ENCODE data around the gene PSMB3.

The PSMB3 gene

DNA sequence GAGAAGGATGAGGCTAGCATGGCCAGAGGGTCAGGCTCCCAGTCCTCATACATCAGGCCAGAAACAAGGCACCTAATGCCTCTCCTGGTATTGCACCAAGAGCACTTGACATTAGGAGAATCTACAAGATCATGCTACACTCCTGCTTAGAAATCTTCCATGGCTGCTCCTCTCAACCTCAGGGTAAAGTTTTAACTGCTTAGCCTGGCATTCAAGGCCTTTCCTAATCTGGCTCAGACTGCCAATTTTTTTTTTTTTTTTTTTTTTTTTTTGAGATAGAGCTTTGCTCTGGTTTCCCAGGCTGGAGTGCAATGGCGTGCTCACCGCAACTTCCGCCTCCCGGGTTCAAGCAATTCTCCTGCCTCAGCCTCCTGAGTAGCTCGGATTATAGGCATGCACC, 38.6 kb downstream of the PSMB3 start:
- no peak overlapping the region for H3K4me2 ChIP-seq
- H4K20me1 ChIP-seq (ENCODE audit: insufficient read depth), result no peaks in the 10 kb centered on the region
- peaks cover 48% of the 10 kb centered on the region for H3K79me2 ChIP-seq (ENCODE audit: insufficient read depth, low read depth)

DNA sequence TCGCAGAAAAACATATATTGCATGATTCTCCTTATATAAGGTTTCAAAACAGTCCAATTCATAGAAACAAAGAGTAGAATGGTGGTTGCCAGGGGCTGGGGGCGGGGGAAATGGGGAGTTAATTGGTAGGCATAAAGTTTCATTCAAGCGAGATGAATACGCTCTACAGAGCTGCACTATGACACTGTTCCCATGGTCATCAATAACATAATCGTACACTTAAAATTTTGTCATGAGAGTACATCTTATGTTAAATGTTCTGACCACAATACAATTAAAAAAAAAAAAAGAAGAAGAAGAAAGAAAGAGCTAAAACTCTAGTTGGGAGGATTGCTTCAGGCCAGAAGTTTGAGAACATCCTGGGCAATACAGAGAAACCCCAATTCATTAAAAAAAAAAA, 41.7 kb downstream of the PSMB3 start:
- H3K9ac ChIP-seq, result no peak overlapping the region
- TF ChIP-seq CTCF (conservative IDR thresholded peaks at IDR 0.05; ENCODE audit: low read depth, low read length), result no peak
- peaks cover 38% of the 10 kb centered on the region for H3K4me1 ChIP-seq (ENCODE audit: low read depth, poor library complexity, severe bottlenecking)
- no peaks in the 10 kb centered on the region for H4K20me1 ChIP-seq (ENCODE audit: insufficient read depth)
- H3K4me2 ChIP-seq, result no peak overlapping the region
- no peak overlapping the region for H3K27ac ChIP-seq
- peaks cover 76% of the 10 kb centered on the region for H3K79me2 ChIP-seq (ENCODE audit: insufficient read depth, low read depth)
- no peaks in the 10 kb centered on the region for H3K36me3 ChIP-seq (ENCODE audit: insufficient read depth)
- H3K27me3 ChIP-seq (ENCODE audit: insufficient read depth, low read depth), result no peaks in the 10 kb centered on the region
- H3K4me3 ChIP-seq (IDR thresholded peaks at IDR 0.05; ENCODE audit: insufficient read depth, low read depth, low read length), result no peak overlapping the region
- H2AFZ ChIP-seq (ENCODE audit: low read depth), result no peak overlapping the region

More for the DNA sequence above, 38.6 kb downstream of the PSMB3 start:
- H2AFZ ChIP-seq (ENCODE audit: low read depth), result no peak overlapping the region
- no peak overlapping the region for H3K27ac ChIP-seq
- H3K36me3 ChIP-seq (ENCODE audit: insufficient read depth), result no peaks in the 10 kb centered on the region
- H3K4me1 ChIP-seq (ENCODE audit: low read depth, poor library complexity, severe bottlenecking), result peaks cover 15% of the 10 kb centered on the region
- TF ChIP-seq CTCF (conservative IDR thresholded peaks at IDR 0.05; ENCODE audit: low read depth, low read length), result no peak
- no peak overlapping the region for H3K9ac ChIP-seq
- no peak overlapping the region for H3K4me3 ChIP-seq (IDR thresholded peaks at IDR 0.05; ENCODE audit: insufficient read depth, low read depth, low read length)
- H3K27me3 ChIP-seq (ENCODE audit: insufficient read depth, low read depth), result no peaks in the 10 kb centered on the region

GRCh38 chr17:38796451-38797157, 44.1 kb downstream of the PSMB3 start:
- TF ChIP-seq CTCF (conservative IDR thresholded peaks at IDR 0.05; ENCODE audit: low read depth, low read length), result no peak
- Histone ChIP-seq H3K4me3 (IDR thresholded peaks at IDR 0.05; ENCODE audit: insufficient read depth, low read depth, low read length) (no peak overlapping the region), H4K20me1 (ENCODE audit: insufficient read depth) (no peaks in the 10 kb centered on the region), H3K9ac (no peak overlapping the region), H3K27ac (no peak overlapping the region), H3K4me1 (ENCODE audit: low read depth, poor library complexity, severe bottlenecking) (peaks cover 44% of the 10 kb centered on the region), H3K36me3 (ENCODE audit: insufficient read depth) (no peaks in the 10 kb centered on the region; the same call in 1 of the 2 replicates), H3K79me2 (ENCODE audit: insufficient read depth, low read depth) (peaks cover 66% of the 10 kb centered on the region), H2AFZ (ENCODE audit: low read depth) (no peak overlapping the region), H3K27me3 (ENCODE audit: insufficient read depth, low read depth) (no peaks in the 10 kb centered on the region), H3K4me2 (peak overlapping the region; percentile 82; the same call in 1 of the 2 replicates)

GRCh38 chr17:38797158-38797490, 44.6 kb downstream of the PSMB3 start:
- Histone ChIP-seq H3K79me2 (ENCODE audit: insufficient read depth, low read depth) (peaks cover 62% of the 10 kb centered on the region), H2AFZ (ENCODE audit: low read depth) (no peak overlapping the region), H3K4me1 (ENCODE audit: low read depth, poor library complexity, severe bottlenecking) (peaks cover 44% of the 10 kb centered on the region), H3K4me3 (IDR thresholded peaks at IDR 0.05; ENCODE audit: insufficient read depth, low read depth, low read length) (no peak overlapping the region), H3K36me3 (ENCODE audit: insufficient read depth) (no peaks in the 10 kb centered on the region; the same call in 1 of the 2 replicates), H3K27me3 (ENCODE audit: insufficient read depth, low read depth) (no peaks in the 10 kb centered on the region), H3K27ac (no peak overlapping the region), H3K9ac (no peak overlapping the region), H3K4me2 (peak overlapping the region; percentile 82), H4K20me1 (ENCODE audit: insufficient read depth) (no peaks in the 10 kb centered on the region)
- no peak for TF ChIP-seq CTCF (conservative IDR thresholded peaks at IDR 0.05; ENCODE audit: low read depth, low read length)
